Right lobe of liver (tissue), 4 donors: Measurements from ENCODE around the gene PRR7.

Source experiments
- POLR2A ChIP-seq: fragments of 450-650 bp; IDR thresholded peaks from one replicate; pipeline ENCODE4 v1.6.1; 2017; ENCODE audit warnings: antibody characterized with exemption, mild to moderate bottlenecking
- TF ChIP-seq, protein P1 (sequence below), 4 donors: fragments of 200-600 bp in 3 of 4; fragments of 450-650 bp in 1 of 4; IDR thresholded peaks; one replicate each; pipeline versions ENCODE4 v1.5.1 to v1.8.0; 2016 to 2022; ENCODE audit warnings: antibody characterized with exemption in 4 of 4, mild to moderate bottlenecking in 2 of 4
- donor health status: DM: no; HTN: no; CAD: no.
- donor health status: DM: no; HTN: no; CAD: no.
- donor health status: DM: no; HTN: yes; CAD: no.

DNA sequence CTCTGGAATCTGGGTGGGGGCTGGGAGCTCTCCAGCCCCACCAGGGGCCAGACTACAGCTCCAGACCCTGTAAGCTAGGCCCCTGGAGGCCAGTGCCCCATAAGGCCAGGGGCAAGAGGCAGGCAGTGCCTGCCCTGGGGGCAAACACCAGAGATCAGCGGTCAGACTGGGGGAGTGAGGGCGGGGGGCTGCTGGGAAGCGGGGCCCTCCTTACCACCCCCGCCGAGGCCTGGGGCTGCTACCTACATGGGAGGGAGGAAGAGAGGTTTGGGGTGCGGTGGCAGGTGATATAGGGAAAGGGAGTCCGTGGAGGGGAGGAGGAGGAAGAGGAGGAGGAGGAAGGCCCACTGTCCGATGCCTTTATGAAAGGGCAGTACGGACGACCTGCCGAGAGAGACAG is 12.7 kb downstream of the PRR7 start:
- no peak for TF ChIP-seq POLR2A
- TF ChIP-seq, protein P1, sequence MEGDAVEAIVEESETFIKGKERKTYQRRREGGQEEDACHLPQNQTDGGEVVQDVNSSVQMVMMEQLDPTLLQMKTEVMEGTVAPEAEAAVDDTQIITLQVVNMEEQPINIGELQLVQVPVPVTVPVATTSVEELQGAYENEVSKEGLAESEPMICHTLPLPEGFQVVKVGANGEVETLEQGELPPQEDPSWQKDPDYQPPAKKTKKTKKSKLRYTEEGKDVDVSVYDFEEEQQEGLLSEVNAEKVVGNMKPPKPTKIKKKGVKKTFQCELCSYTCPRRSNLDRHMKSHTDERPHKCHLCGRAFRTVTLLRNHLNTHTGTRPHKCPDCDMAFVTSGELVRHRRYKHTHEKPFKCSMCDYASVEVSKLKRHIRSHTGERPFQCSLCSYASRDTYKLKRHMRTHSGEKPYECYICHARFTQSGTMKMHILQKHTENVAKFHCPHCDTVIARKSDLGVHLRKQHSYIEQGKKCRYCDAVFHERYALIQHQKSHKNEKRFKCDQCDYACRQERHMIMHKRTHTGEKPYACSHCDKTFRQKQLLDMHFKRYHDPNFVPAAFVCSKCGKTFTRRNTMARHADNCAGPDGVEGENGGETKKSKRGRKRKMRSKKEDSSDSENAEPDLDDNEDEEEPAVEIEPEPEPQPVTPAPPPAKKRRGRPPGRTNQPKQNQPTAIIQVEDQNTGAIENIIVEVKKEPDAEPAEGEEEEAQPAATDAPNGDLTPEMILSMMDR (IDR thresholded peaks at IDR 0.05): no peak
